Lower lobe of right lung (tissue), 2 donors: ENCODE measurements around the gene INPP4B. TPM values are rescaled to one million over a fixed set of nuclear protein-coding genes. Genes with fewer than 3 reads are reported as not detected.
A peak's percentile ranks its signal among the peaks of the same experiment; 100 is the strongest.

Source experiments
- ATAC-seq, 2 donors: fragments of 200-7000 bp; cut with Tn5 transposase; one replicate each; pipeline ENCODE4 v1.9.1; 2020 to 2022; ENCODE audit warnings: mild to moderate bottlenecking in 2 of 2, moderate library complexity in 2 of 2
- DNase-seq: peaks from one replicate; pipeline ENCODE4 v3.0.0-alpha.2; 2020
- H3K27ac ChIP-seq: fragments of 200-600 bp; one replicate; pipeline ENCODE4 v1.8.0; 2022
- H3K27me3 ChIP-seq: fragments of 200-600 bp; one replicate; pipeline ENCODE4 v1.8.0; 2022; ENCODE audit warnings: low read depth
- H3K36me3 ChIP-seq: fragments of 200-600 bp; one replicate; pipeline ENCODE4 v1.8.0; 2022; ENCODE audit warnings: mild to moderate bottlenecking
- H3K4me1 ChIP-seq: fragments of 200-600 bp; one replicate; pipeline ENCODE4 v1.8.0; 2022
- H3K4me3 ChIP-seq: fragments of 200-600 bp; one replicate; pipeline ENCODE4 v1.8.0; 2022; ENCODE audit warnings: mild to moderate bottlenecking
- H3K9me3 ChIP-seq: fragments of 200-600 bp; one replicate; pipeline ENCODE4 v1.8.0; 2022
- intact Hi-C: fragments of 100-400 bp; cut with DNase I; formaldehyde crosslinking; loops from one replicate; pipeline ENCODE4 v1.11.0; 2022
- total RNA-seq: library from RNA; stranded (reverse); fragmentation: NEBNext Ultra II Directional; extraction: Animal tissue kit (Norgen Biotek cat#: 25700); gene quantifications from one replicate; pipeline ENCODE4 v1.2.1, GENCODE V29; 2021
- TF ChIP-seq, protein P1 (sequence below): fragments of 200-600 bp; IDR thresholded peaks from one replicate; pipeline ENCODE4 v1.8.0; 2022; ENCODE audit warnings: antibody characterized with exemption, mild to moderate bottlenecking
- donor health status: DM: no; HTN: yes; CAD: no; lungs with severe emphysema.

The INPP4B gene
- total RNA-seq, 1 donor from 2014 or later: 12.1 TPM

- DNase-seq (no peak), ATAC-seq (no peak)
- intact Hi-C loops: no loop called here
- Histone ChIP-seq H3K27me3 (no peaks in the 10 kb centered on the region), H3K36me3 (no peaks in the 10 kb centered on the region), H3K4me3 (no peak overlapping the region), H3K9me3 (no peaks in the 10 kb centered on the region), H3K27ac (no peak overlapping the region), H3K4me1 (no peaks in the 10 kb centered on the region)
- TF ChIP-seq, protein P1, sequence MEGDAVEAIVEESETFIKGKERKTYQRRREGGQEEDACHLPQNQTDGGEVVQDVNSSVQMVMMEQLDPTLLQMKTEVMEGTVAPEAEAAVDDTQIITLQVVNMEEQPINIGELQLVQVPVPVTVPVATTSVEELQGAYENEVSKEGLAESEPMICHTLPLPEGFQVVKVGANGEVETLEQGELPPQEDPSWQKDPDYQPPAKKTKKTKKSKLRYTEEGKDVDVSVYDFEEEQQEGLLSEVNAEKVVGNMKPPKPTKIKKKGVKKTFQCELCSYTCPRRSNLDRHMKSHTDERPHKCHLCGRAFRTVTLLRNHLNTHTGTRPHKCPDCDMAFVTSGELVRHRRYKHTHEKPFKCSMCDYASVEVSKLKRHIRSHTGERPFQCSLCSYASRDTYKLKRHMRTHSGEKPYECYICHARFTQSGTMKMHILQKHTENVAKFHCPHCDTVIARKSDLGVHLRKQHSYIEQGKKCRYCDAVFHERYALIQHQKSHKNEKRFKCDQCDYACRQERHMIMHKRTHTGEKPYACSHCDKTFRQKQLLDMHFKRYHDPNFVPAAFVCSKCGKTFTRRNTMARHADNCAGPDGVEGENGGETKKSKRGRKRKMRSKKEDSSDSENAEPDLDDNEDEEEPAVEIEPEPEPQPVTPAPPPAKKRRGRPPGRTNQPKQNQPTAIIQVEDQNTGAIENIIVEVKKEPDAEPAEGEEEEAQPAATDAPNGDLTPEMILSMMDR: no peak
Measured at GRCh38 chr4:142334931-142335330, 511.2 kb downstream of the INPP4B start.

DNA sequence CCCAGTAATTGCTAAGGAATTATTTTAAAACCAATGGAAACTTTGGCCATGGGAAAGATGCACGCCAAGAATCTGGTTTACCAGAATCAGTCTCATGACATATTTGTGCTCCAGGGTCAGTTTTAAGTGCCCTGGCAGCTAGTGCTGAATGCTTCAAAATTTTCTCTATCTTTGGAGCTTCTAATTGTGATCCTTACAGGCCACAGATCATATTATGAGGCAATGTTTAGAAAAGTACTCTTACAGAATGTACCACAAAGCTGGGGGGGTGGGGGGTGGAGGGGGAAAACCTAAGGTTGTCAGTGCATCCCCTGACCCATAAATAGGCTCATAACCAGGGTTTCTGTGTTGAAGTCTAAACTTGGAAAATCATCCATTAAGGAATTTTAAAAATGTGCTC is 514.5 kb downstream of the INPP4B start:
- Histone ChIP-seq H3K36me3 (no peaks in the 10 kb centered on the region), H3K27ac (no peak overlapping the region), H3K27me3 (no peaks in the 10 kb centered on the region), H3K9me3 (no peaks in the 10 kb centered on the region), H3K4me3 (no peak overlapping the region), H3K4me1 (no peaks in the 10 kb centered on the region)
- TF ChIP-seq, protein P1: no peak
- ATAC-seq (no peak), DNase-seq (no peak)
- intact Hi-C loops: no loop called here

- TF ChIP-seq, protein P1: no peak
- ATAC-seq (peak in 1 of 2 donors; percentile 51), DNase-seq (no peak)
- H3K9me3 ChIP-seq: no peaks in the 10 kb centered on the region
- no peaks in the 10 kb centered on the region for H3K27me3 ChIP-seq
- no peak overlapping the region for H3K27ac ChIP-seq
- no peaks in the 10 kb centered on the region for H3K4me1 ChIP-seq
- intact Hi-C loops: no loop called here
- H3K36me3 ChIP-seq: no peaks in the 10 kb centered on the region
- H3K4me3 ChIP-seq: no peak overlapping the region
Measured at GRCh38 chr4:142331132-142331531, 515.0 kb downstream of the INPP4B start.

- DNase-seq (no peak), ATAC-seq (no peak)
- no peak overlapping the region for H3K27ac ChIP-seq
- H3K36me3 ChIP-seq: no peaks in the 10 kb centered on the region
- no peaks in the 10 kb centered on the region for H3K4me1 ChIP-seq
- no peak overlapping the region for H3K4me3 ChIP-seq
- H3K9me3 ChIP-seq: no peaks in the 10 kb centered on the region
- intact Hi-C loops: no loop called here
- H3K27me3 ChIP-seq: no peaks in the 10 kb centered on the region
- TF ChIP-seq, protein P1: no peak
Measured at GRCh38 chr4:142330311-142330710, 515.8 kb downstream of the INPP4B start.

- Histone ChIP-seq H3K36me3 (no peaks in the 10 kb centered on the region), H3K27ac (no peak overlapping the region), H3K27me3 (no peaks in the 10 kb centered on the region), H3K4me1 (no peaks in the 10 kb centered on the region), H3K4me3 (no peak overlapping the region), H3K9me3 (no peaks in the 10 kb centered on the region)
- ATAC-seq (no peak), DNase-seq (no peak)
- TF ChIP-seq, protein P1: no peak
- intact Hi-C loops: no loop called here
Measured at GRCh38 chr4:142329313-142329712, 516.8 kb downstream of the INPP4B start.

DNA sequence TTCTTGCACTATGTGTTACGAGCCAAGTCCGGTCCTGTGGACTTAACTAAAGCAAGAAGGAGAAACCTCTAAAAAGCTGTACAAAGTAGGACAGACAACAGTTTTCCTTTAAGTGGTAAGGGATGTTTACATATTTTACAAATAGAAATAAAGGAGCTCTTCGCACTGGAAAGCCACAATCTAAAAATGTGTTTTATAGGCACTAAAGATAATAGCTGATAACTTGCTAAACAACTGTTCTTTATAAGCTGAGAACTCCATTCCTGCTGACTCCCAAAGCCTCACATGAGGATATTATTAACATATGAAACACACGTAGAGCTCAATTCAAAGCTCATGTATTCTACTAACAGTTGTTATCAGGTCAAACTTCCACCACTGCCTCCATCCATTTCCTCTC is 519.9 kb downstream of the INPP4B start:
- H3K27ac ChIP-seq: no peak overlapping the region
- no peaks in the 10 kb centered on the region for H3K27me3 ChIP-seq
- intact Hi-C loops: no loop called here
- no peaks in the 10 kb centered on the region for H3K36me3 ChIP-seq
- no peak overlapping the region for H3K4me3 ChIP-seq
- H3K9me3 ChIP-seq: no peaks in the 10 kb centered on the region
- no peak for ATAC-seq
- TF ChIP-seq, protein P1: no peak
- no peaks in the 10 kb centered on the region for H3K4me1 ChIP-seq
- DNase-seq: no peak
